Fibroblast of lung (primary cell): ENCODE data around the gene FALEC. TPM values are rescaled to one million over a fixed set of nuclear protein-coding genes. Genes with fewer than 3 reads are reported as not detected.

Experiments
- DNase-seq, 2 donors: peaks; one replicate each; pipeline versions ENCODE4 v3.0.0 to v3.0.0-alpha.2; 2010; ENCODE audit warnings: low read depth in 2 of 2
- H2AFZ ChIP-seq: 2 replicates; pipeline ENCODE4 v1.5.1; 2012; ENCODE audit warnings: low read length, control low read depth, inconsistent platforms
- H3K27ac ChIP-seq: 2 replicates; pipeline ENCODE4 v1.5.1; 2011; ENCODE audit warnings: low read length, control low read depth; ENCODE audit not compliant: insufficient read depth
- H3K27me3 ChIP-seq: 2 replicates; pipeline ENCODE4 v1.5.1; 2011; ENCODE audit warnings: mild to moderate bottlenecking, low read length; ENCODE audit not compliant: control insufficient read depth, insufficient read depth
- H3K36me3 ChIP-seq: 2 replicates; pipeline ENCODE4 v1.5.1; 2011; ENCODE audit warnings: low read length; ENCODE audit not compliant: control insufficient read depth, insufficient read depth
- H3K4me1 ChIP-seq: 2 replicates; pipeline ENCODE4 v1.5.1; 2011; ENCODE audit warnings: low read length; ENCODE audit not compliant: control insufficient read depth, insufficient read depth; ENCODE audit errors: extremely low read depth
- H3K4me2 ChIP-seq: 2 replicates; pipeline ENCODE4 v1.5.1; 2011; ENCODE audit warnings: low read length, control low read depth; ENCODE audit not compliant: insufficient read depth; ENCODE audit errors: extremely low read depth
- H3K4me3 ChIP-seq, 4 experiments: fragments of 200-600 bp in 1 of 4; sonication (generic) in 1 of 4; replicated peaks in 1 of 4; 2 replicates each; pipeline ENCODE4 v1.5.1; 2011 to 2016; ENCODE audit warnings: low read length in 4 of 4, low read depth in 3 of 4, mild to moderate bottlenecking in 3 of 4, control low read depth in 2 of 4, inconsistent platforms in 1 of 4, mixed read lengths in 1 of 4; ENCODE audit not compliant: insufficient read depth in 1 of 4; ENCODE audit errors: control extremely low read depth in 1 of 4
- H3K79me2 ChIP-seq: 2 replicates; pipeline ENCODE4 v1.5.1; 2012; ENCODE audit warnings: mild to moderate bottlenecking, low read length, inconsistent platforms; ENCODE audit not compliant: control insufficient read depth, insufficient read depth
- H3K9ac ChIP-seq: 2 replicates; pipeline ENCODE4 v1.5.1; 2011; ENCODE audit warnings: mild to moderate bottlenecking, low read length, control low read depth; ENCODE audit not compliant: insufficient read depth
- H3K9me3 ChIP-seq: 2 replicates; pipeline ENCODE4 v1.5.1; 2012; ENCODE audit warnings: low read depth, low read length; ENCODE audit not compliant: control insufficient read depth, insufficient read depth
- H4K20me1 ChIP-seq: 2 replicates; pipeline ENCODE4 v1.5.1; 2011; ENCODE audit warnings: low read length; ENCODE audit not compliant: control insufficient read depth, insufficient read depth; ENCODE audit errors: extremely low read depth
- EZH2 ChIP-seq: IDR thresholded peaks from 2 replicates; pipeline ENCODE4 v1.5.1; 2012; ENCODE audit warnings: low read length, control low read depth, mild to moderate bottlenecking; ENCODE audit errors: missing control alignments
- polyA plus RNA-seq, 2 donors: library from polyadenylated mRNA; depleted of rRNA in 1 of 2; stranded (reverse) in 1 of 2; unstranded in 1 of 2; fragments of >200 nt; gene quantifications; 2 replicates each; pipeline ENCODE4 v1.2.1, GENCODE V29; 2011 to 2012; ENCODE audit warnings: missing spikeins in 1 of 2
- total RNA-seq: library from RNA; depleted of rRNA; stranded (reverse); fragments of >200 nt; gene quantifications from 2 replicates; pipeline ENCODE4 v1.2.1, GENCODE V29; 2014
- TF ChIP-seq, protein P1 (sequence below), 2 donors: IDR thresholded peaks in 1 of 2; conservative IDR thresholded peaks in 1 of 2; 1 replicate in 1 of 2; 2 replicates in 1 of 2; pipeline ENCODE4 v1.5.1; 2011 to 2012; ENCODE audit warnings: low read length in 2 of 2, control low read depth in 1 of 2, inconsistent platforms in 1 of 2, low read depth in 1 of 2, mild to moderate bottlenecking in 1 of 2

Gene FALEC
- total and polyA plus RNA-seq, 2 donors (not counting 1 experiment from before 2014, with no cell fraction given), result 0.83 TPM; not detected in 1

DNA sequence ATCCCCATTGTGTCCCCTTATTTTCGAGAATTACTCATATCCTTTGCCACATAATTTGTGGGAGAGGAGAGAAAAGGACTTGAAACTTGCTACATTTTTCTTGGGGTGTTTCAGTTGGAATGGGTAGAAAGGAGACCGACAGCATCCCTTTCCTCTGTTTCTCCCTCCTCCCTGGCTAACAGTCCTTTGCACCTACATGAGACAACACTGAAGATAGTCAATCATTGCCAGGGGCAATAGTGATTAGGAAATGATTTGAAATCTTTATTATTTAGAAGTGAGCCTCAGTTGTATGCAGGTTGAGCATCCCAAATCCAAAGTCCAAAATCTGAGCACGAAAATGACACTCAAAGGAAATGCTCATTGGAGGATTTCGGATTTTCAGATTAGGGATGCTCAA lies 36.2 kb upstream of the FALEC start:
- Histone ChIP-seq H3K4me3 (no peak overlapping the region), H3K9ac (no peak overlapping the region), H3K79me2 (no peaks in the 10 kb centered on the region)

DNA sequence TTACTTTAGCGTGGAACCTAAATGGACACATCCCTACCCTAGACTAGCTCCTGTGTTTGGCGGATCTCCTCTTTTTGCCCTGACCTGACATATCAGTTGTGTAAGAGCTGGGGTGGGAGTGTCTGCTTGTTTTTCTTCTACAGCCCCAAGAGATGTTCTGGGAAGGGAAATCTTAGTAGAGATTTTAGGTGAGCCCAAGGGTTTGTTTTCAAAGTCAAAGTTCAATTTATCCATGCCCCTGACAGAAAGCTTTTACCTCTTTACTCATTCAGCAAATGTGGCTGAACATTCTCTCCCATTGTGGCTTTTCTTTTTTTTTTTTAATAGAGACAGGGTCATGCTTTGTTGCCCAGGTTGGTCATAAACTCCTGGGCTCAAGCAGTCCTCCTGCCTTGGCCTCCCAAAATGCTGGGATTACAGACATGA lies 35.6 kb upstream of the FALEC start:
- Histone ChIP-seq H2AFZ (no peak overlapping the region), H4K20me1 (no peaks in the 10 kb centered on the region), H3K4me3 (no peak overlapping the region), H3K9ac (no peak overlapping the region), H3K27ac (no peak overlapping the region), H3K9me3 (no peaks in the 10 kb centered on the region), H3K4me2 (no peak overlapping the region), H3K79me2 (no peaks in the 10 kb centered on the region), H3K27me3 (no peaks in the 10 kb centered on the region), H3K36me3 (no peaks in the 10 kb centered on the region), H3K4me1 (peaks cover 8% of the 10 kb centered on the region)
- TF ChIP-seq, protein P1, sequence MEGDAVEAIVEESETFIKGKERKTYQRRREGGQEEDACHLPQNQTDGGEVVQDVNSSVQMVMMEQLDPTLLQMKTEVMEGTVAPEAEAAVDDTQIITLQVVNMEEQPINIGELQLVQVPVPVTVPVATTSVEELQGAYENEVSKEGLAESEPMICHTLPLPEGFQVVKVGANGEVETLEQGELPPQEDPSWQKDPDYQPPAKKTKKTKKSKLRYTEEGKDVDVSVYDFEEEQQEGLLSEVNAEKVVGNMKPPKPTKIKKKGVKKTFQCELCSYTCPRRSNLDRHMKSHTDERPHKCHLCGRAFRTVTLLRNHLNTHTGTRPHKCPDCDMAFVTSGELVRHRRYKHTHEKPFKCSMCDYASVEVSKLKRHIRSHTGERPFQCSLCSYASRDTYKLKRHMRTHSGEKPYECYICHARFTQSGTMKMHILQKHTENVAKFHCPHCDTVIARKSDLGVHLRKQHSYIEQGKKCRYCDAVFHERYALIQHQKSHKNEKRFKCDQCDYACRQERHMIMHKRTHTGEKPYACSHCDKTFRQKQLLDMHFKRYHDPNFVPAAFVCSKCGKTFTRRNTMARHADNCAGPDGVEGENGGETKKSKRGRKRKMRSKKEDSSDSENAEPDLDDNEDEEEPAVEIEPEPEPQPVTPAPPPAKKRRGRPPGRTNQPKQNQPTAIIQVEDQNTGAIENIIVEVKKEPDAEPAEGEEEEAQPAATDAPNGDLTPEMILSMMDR (conservative IDR thresholded peaks at IDR 0.05 in 1 of 2, IDR thresholded peaks at IDR 0.05 in 1 of 2; ENCODE audit: low read depth in 1 of 2, low read length in 2 of 2), result no peak
- TF ChIP-seq EZH2, result no peak
- no peak for DNase-seq

More for the DNA sequence above, 36.2 kb upstream of the FALEC start:
- H3K27me3 ChIP-seq, result no peaks in the 10 kb centered on the region
- no peaks in the 10 kb centered on the region for H3K36me3 ChIP-seq
- no peaks in the 10 kb centered on the region for H3K9me3 ChIP-seq
- no peak for TF ChIP-seq EZH2
- TF ChIP-seq, protein P1 (conservative IDR thresholded peaks at IDR 0.05 in 1 of 2, IDR thresholded peaks at IDR 0.05 in 1 of 2; ENCODE audit: low read depth in 1 of 2, low read length in 2 of 2), result no peak
- H3K4me1 ChIP-seq, result peaks cover 4% of the 10 kb centered on the region
- no peaks in the 10 kb centered on the region for H4K20me1 ChIP-seq
- no peak overlapping the region for H3K4me2 ChIP-seq
- DNase-seq, result no peak
- no peak overlapping the region for H3K27ac ChIP-seq
- no peak overlapping the region for H2AFZ ChIP-seq

DNA sequence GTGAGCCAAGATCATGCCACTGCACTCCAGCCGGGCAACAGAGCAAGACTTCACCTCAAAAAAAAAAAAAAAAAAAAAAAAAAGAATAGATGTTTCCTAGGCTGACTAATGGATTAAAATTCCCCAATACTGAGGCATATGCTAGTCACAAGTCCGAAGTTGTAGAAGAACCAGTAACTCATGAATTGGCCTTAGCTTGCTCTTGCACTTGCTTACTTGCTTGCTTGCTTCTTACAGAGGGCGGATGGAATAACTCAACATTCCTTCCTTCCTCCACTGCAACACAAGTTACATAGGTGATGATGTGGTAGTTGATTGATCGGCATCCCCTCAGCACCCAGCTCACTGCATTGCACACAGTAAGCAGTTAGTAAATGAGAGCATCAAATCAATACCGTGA lies 31.1 kb upstream of the FALEC start:
- Histone ChIP-seq H3K4me1 (peaks cover 7% of the 10 kb centered on the region), H3K79me2 (peaks cover 5% of the 10 kb centered on the region), H3K4me2 (no peak overlapping the region)

More for the DNA sequence above, 31.1 kb upstream of the FALEC start:
- DNase-seq, result peak in 1 of 2 donors; percentile 58
- H3K27me3 ChIP-seq, result no peaks in the 10 kb centered on the region
- H4K20me1 ChIP-seq, result no peaks in the 10 kb centered on the region
- H3K9ac ChIP-seq, result no peak overlapping the region
- H3K9me3 ChIP-seq, result no peaks in the 10 kb centered on the region
- TF ChIP-seq EZH2, result no peak
- TF ChIP-seq, protein P1 (conservative IDR thresholded peaks at IDR 0.05 in 1 of 2, IDR thresholded peaks at IDR 0.05 in 1 of 2; ENCODE audit: low read depth in 1 of 2, low read length in 2 of 2), result no peak
- H3K27ac ChIP-seq, result no peak overlapping the region
- no peak overlapping the region for H3K4me3 ChIP-seq
- H2AFZ ChIP-seq, result peak overlapping the region; percentile 16
- no peaks in the 10 kb centered on the region for H3K36me3 ChIP-seq
